ENCODE results near the gene SURF4.

SURF4 gene

GRCh38 chr9:133375724-133376654, at the start of gene SURF4, which contains the start of gene STKLD1:
SURF4 (minus strand) TSS chr9:133376060; CDS start chr9:133375969, 91 bp downstream.
STKLD1 (plus strand) TSS chr9:133376366; CDS start chr9:133376474, 108 bp downstream.
- peak within 1 kb of the TSS; percentile 79 for H3K4me3 ChIP-seq (ENCODE audit: low read depth, low read length)
- TF ChIP-seq, protein P1, sequence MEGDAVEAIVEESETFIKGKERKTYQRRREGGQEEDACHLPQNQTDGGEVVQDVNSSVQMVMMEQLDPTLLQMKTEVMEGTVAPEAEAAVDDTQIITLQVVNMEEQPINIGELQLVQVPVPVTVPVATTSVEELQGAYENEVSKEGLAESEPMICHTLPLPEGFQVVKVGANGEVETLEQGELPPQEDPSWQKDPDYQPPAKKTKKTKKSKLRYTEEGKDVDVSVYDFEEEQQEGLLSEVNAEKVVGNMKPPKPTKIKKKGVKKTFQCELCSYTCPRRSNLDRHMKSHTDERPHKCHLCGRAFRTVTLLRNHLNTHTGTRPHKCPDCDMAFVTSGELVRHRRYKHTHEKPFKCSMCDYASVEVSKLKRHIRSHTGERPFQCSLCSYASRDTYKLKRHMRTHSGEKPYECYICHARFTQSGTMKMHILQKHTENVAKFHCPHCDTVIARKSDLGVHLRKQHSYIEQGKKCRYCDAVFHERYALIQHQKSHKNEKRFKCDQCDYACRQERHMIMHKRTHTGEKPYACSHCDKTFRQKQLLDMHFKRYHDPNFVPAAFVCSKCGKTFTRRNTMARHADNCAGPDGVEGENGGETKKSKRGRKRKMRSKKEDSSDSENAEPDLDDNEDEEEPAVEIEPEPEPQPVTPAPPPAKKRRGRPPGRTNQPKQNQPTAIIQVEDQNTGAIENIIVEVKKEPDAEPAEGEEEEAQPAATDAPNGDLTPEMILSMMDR (IDR thresholded peaks at IDR 0.05; ENCODE audit: low read depth, low read length, missing control alignments), result no peak
- DNase-seq (ENCODE audit: low read depth), result peak; percentile 88
- in situ Hi-C loops (cut with HindIII; ENCODE audit: low sequenced_read_pairs), result loop anchor here (5.0 kb wide), 1 partner anchor 91 kb away; no protein-coding TSS in a partner anchor

- in situ Hi-C loops (cut with HindIII; ENCODE audit: low sequenced_read_pairs), result no loop called here
- H3K4me3 ChIP-seq (ENCODE audit: low read depth, low read length), result no peak overlapping the region
- no peak for DNase-seq (ENCODE audit: low read depth)
- TF ChIP-seq, protein P1 (IDR thresholded peaks at IDR 0.05; ENCODE audit: low read depth, low read length, missing control alignments), result no peak
Measured at GRCh38 chr9:133425049-133425632, 49.3 kb upstream of the SURF4 start.

DNA sequence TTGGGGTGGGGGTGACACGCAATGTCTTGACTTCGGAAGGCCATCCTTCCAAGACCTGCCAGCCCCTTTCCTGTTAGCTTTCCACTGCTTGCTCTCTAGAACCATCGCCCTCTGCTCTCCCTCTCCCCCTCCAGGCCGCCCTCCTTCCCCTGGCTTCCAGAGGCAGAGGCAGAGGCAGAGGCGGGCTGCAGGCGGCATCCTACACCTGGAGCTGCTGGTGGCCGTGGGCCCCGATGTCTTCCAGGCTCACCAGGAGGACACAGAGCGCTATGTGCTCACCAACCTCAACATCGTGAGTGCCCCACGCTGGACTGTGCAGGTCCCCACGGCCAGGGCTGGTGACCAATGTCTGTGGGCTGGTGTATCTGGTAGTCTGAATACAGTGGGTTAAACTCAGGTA, 48.3 kb upstream of the SURF4 start:
- H3K4me3 ChIP-seq (ENCODE audit: low read depth, low read length), result no peak overlapping the region
- in situ Hi-C loops (cut with HindIII; ENCODE audit: low sequenced_read_pairs), result no loop called here
- no peak for DNase-seq (ENCODE audit: low read depth)
- TF ChIP-seq, protein P1 (IDR thresholded peaks at IDR 0.05; ENCODE audit: low read depth, low read length, missing control alignments), result no peak

DNA sequence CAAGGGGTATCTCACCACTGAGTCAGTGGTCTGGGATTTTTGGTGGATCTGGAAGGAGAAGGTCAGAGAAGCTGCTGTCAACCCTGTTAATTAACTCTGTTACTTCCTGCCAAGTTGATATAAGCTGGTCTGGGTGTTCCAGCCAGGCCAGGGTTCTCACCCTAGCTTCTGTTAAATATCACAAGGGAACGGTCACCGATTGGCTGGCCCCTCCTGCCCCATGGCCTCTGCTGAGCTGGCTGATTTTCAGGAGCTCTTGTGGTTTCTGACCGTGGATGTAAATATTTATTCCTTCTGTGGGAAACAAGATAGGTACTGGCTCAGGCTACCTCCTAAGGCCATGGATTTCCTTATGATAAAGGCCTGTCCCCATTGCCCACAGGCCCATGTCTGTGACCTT, 47.4 kb upstream of the SURF4 start:
- TF ChIP-seq, protein P1 (IDR thresholded peaks at IDR 0.05; ENCODE audit: low read depth, low read length, missing control alignments), result no peak
- no peak overlapping the region for H3K4me3 ChIP-seq (ENCODE audit: low read depth, low read length)
- in situ Hi-C loops (cut with HindIII; ENCODE audit: low sequenced_read_pairs), result no loop called here
- no peak for DNase-seq (ENCODE audit: low read depth)

DNA sequence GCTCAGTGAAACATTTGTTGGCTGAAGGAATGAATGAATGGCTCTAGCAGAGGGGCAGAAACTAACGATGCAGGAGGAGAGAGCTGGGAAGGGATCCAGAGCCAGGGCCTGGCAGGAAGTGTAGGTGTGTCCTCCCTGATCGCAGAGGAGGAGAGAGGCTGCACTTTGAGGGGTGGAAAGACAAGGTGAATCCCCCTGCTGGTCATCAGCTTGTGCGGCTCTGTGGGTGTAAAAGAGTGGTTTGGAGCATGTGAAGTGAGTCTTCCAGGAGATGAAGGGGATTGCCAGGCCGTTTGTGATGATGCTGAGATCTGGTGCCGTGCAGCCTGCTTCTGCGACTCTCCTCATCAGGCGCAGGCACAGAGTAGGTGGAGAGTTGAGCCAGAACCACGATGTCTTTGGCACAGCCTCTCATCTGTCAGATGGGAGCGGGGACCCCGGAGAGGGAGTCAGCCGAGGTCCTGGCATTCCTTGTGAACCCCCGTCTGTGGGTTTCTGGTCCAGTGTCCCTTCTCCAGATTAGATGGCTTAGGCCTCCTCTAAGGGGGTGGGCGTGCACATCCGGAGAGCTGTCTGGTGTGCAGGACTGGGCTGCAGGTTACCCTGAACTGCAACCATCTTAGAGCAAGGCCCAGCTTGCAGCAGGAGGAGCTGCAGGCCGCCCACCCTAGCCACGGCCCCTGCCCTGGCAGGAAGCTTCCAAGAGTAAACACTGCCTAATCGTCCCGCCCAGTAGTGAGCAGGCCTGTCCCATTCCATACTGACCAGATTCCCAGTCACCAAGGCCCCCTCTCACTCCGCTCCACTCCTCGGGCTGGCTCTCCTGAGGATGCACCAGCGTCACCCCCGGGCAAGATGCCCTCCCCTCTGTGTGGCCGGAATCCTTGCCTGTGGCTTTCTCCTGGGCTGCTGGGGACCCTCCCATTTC, 46.0 kb upstream of the SURF4 start, which contains the start of gene ADAMTS13:
Gene ADAMTS13 (plus strand): TSS at position 753 of the 928 bp plus-strand sequence. CDS start 77 bp downstream, at position 830.
- DNase-seq (ENCODE audit: low read depth), result no peak
- TF ChIP-seq, protein P1 (IDR thresholded peaks at IDR 0.05; ENCODE audit: low read depth, low read length, missing control alignments), result peak; percentile 29
- H3K4me3 ChIP-seq (ENCODE audit: low read depth, low read length), result no peak within 1 kb of the TSS
- in situ Hi-C loops (cut with HindIII; ENCODE audit: low sequenced_read_pairs), result no loop called here
